Measurements from ENCODE around the gene GNB3. TPM values are rescaled to one million over a fixed set of nuclear protein-coding genes. Genes with fewer than 3 reads are reported as not detected.
A peak's percentile ranks its signal among the peaks of the same experiment; 100 is the strongest.

Gene GNB3
- 14.0 to 16.5 TPM (median 14.3 TPM) in 3 replicates for total RNA-seq (2021)
- Bru-seq, nascent RNA, result percentile 44 among the genes with signal in this experiment
- long read RNA-seq, experiment 1, partial matches to known transcripts, result 4 of 6 reads
- long read RNA-seq, experiment 1, other reads (novel, unspliced or antisense), result 0 of 6 reads
- long read RNA-seq, experiment 2, partial matches to known transcripts, result 1 of 3 reads
- long read RNA-seq, experiment 2, other reads (novel, unspliced or antisense), result 2 of 3 reads
- long read RNA-seq, experiment 3, result 0 reads

GRCh38 chr12:6840761-6841515 lies at the start of gene GNB3:
GNB3 (plus strand) TSS chr12:6840925; CDS start chr12:6841288, 363 bp downstream.
- H3K27ac Mint-ChIP-seq, result peak within 1 kb of the TSS; percentile 45; the same call in 1 of the 2 replicates
- peaks cover 13% of the 10 kb centered on the region for H3K4me1 Mint-ChIP-seq
- TF ChIP-seq FOXJ3 (CRISPR knock-in tag; IDR thresholded peaks at IDR 0.05; ENCODE audit: borderline replicate concordance), result no peak
- TF ChIP-seq CREB1 (CRISPR knock-in tag; IDR thresholded peaks at IDR 0.05), result no peak
- no peak for TF ChIP-seq GRHL2 (CRISPR knock-in tag; IDR thresholded peaks at IDR 0.05; ENCODE audit: insufficient replicate concordance, severe bottlenecking)
- no peak for TF ChIP-seq OVOL2 (CRISPR knock-in tag; IDR thresholded peaks at IDR 0.05; ENCODE audit: borderline replicate concordance)
- no peak for TF ChIP-seq PRRX2 (CRISPR knock-in tag; IDR thresholded peaks at IDR 0.05)
- no peak for TF ChIP-seq ATF2 (CRISPR knock-in tag; IDR thresholded peaks at IDR 0.05; ENCODE audit: borderline replicate concordance, low read depth)
- TF ChIP-seq ZNF263 (CRISPR knock-in tag; IDR thresholded peaks at IDR 0.05; ENCODE audit: low read depth), result no peak
- TF ChIP-seq TP53 (CRISPR knock-in tag; IDR thresholded peaks at IDR 0.05), result no peak
- no peak for TF ChIP-seq E2F5 (CRISPR knock-in tag; IDR thresholded peaks at IDR 0.05)
- TF ChIP-seq GABPB1 (CRISPR knock-in tag; IDR thresholded peaks at IDR 0.05), result no peak
- no peak for TF ChIP-seq IRF1 (CRISPR knock-in tag; IDR thresholded peaks at IDR 0.05)
- TF ChIP-seq KAT7 (CRISPR knock-in tag; IDR thresholded peaks at IDR 0.05; ENCODE audit: borderline replicate concordance), result no peak
- TF ChIP-seq EMX1 (CRISPR knock-in tag; IDR thresholded peaks at IDR 0.05), result no peak
- TF ChIP-seq ATF3 (CRISPR knock-in tag; conservative IDR thresholded peaks at IDR 0.05), result no peak
- no peak for TF ChIP-seq FOXK1 (CRISPR knock-in tag; IDR thresholded peaks at IDR 0.05)
- TF ChIP-seq CBFB (CRISPR knock-in tag; IDR thresholded peaks at IDR 0.05; ENCODE audit: low read depth), result no peak
- no peak for TF ChIP-seq MYBL2 (CRISPR knock-in tag; IDR thresholded peaks at IDR 0.05)
- no peak for TF ChIP-seq E2F1 (CRISPR knock-in tag; IDR thresholded peaks at IDR 0.05)
- CTCF ChIA-PET, result interaction anchor here (1.1 to 5.1 kb wide), 5 partner anchors 12 to 88 kb away, joined by 3 to 28 read pairs (median 7); partner anchors contain the start of genes CDCA3, MLF2 and USP5
- no peak within 1 kb of the TSS for H3K4me3 Mint-ChIP-seq
- peaks cover 47% of the 10 kb centered on the region for H3K36me3 Mint-ChIP-seq
- POLR2A ChIA-PET, result interaction anchor here (1.0 to 2.2 kb wide), 3 partner anchors 11 to 151 kb away, joined by 3 to 9 read pairs (median 3); partner anchors contain the start of genes CDCA3, MLF2 and USP5
- no peaks in the 10 kb centered on the region for H3K9me3 Mint-ChIP-seq
- DNase-seq (ENCODE audit: low spot score) (no peak), ATAC-seq (no peak)
- H3K27me3 Mint-ChIP-seq (ENCODE audit: low read depth), result no peaks in the 10 kb centered on the region

- ATAC-seq (no peak), DNase-seq (ENCODE audit: low spot score) (no peak)
- H3K4me3 Mint-ChIP-seq, result no peak overlapping the region
- POLR2A ChIA-PET, result interaction anchor here (0.6 kb wide), 1 partner anchor 9 kb away, joined by 4 read pairs; no protein-coding TSS in a partner anchor
- H3K9me3 Mint-ChIP-seq, result no peaks in the 10 kb centered on the region
- H3K36me3 Mint-ChIP-seq, result no peaks in the 10 kb centered on the region
- peaks cover 19% of the 10 kb centered on the region for H3K4me1 Mint-ChIP-seq
- H3K27ac Mint-ChIP-seq, result no peak overlapping the region
- peaks cover 25% of the 10 kb centered on the region for H3K27me3 Mint-ChIP-seq (ENCODE audit: low read depth)
- CTCF ChIA-PET, result interaction anchor here (1.1 to 1.3 kb wide), 2 partner anchors 44 to 172 kb away, joined by 4 read pairs; no protein-coding TSS in a partner anchor
- no peak for TF ChIP-seq E2F4 (CRISPR knock-in tag; IDR thresholded peaks at IDR 0.05; ENCODE audit: borderline replicate concordance, low read depth)
- TF ChIP-seq SP1 (CRISPR knock-in tag; conservative IDR thresholded peaks at IDR 0.05), result no peak
- no peak for TF ChIP-seq NR1H2 (CRISPR knock-in tag; IDR thresholded peaks at IDR 0.05)
- TF ChIP-seq MAX (CRISPR knock-in tag; IDR thresholded peaks at IDR 0.05), result no peak
- TF ChIP-seq FOXP4 (CRISPR knock-in tag; IDR thresholded peaks at IDR 0.05), result no peak
- TF ChIP-seq KAT7 (CRISPR knock-in tag; IDR thresholded peaks at IDR 0.05; ENCODE audit: borderline replicate concordance), result no peak
- no peak for TF ChIP-seq NFYB (CRISPR knock-in tag; conservative IDR thresholded peaks at IDR 0.05; ENCODE audit: low read depth)
- no peak for TF ChIP-seq NR3C1 (CRISPR knock-in tag; conservative IDR thresholded peaks at IDR 0.05; ENCODE audit: low read depth)
Measured at GRCh38 chr12:6791931-6792520, 48.7 kb upstream of the GNB3 start.

All from WTC11 (cell line).